ENCODE measurements around the gene TMEM119. TPM values are rescaled to one million over a fixed set of nuclear protein-coding genes. Genes with fewer than 3 reads are reported as not detected.
A peak's percentile ranks its signal among the peaks of the same experiment; 100 is the strongest.

Gene TMEM119
- polyA plus RNA-seq, 4 donors, result 0.67 to 12.3 (median 6.0) TPM

DNA sequence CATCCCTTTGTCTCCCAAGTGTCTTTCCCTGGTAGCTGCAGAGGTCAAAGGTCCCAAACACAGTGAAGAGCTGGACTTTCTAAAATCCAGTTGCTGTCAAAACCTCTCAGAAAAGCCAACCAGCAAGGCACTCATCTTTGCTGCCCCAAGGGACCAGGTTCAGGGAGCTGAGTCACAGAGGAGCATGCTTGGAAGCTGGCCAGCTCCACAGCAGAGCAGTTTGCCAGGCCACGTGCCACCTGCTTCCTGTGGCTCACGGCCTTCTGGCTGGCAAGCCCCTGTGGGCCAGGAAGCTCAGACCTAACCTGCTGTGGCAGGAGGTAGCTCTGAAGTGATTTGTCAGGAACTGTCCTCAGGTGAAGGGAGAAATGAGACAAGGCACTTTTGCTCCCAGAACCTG is 31.9 kb downstream of the TMEM119 start:
- no peaks in the 10 kb centered on the region for H3K27me3 ChIP-seq (ENCODE audit: control insufficient read depth in 3 of 3, insufficient read depth in 3 of 3, low read length in 3 of 3)
- peaks cover 0 to 9% (median 3%) of the 10 kb centered on the region in 3 donors for H3K4me1 ChIP-seq (ENCODE audit: control insufficient read depth in 3 of 3, insufficient read depth in 2 of 3, low read depth in 1 of 3, low read length in 2 of 3)
- no peak overlapping the region for H3K4me3 ChIP-seq (ENCODE audit: low read depth in 1 of 3, low read length in 3 of 3)
- H3K36me3 ChIP-seq (ENCODE audit: control insufficient read depth in 3 of 3, insufficient read depth in 2 of 3, low read depth in 1 of 3, low read length in 3 of 3), result peaks cover 12 to 32% (median 20%) of the 10 kb centered on the region in 3 donors
- H3K27ac ChIP-seq (ENCODE audit: low read depth in 1 of 3, low read length in 2 of 3), result peak overlapping the region in 1 of 3 donors; percentile 64
- H3K9me3 ChIP-seq (ENCODE audit: control insufficient read depth in 2 of 2, insufficient read depth in 1 of 2, low read depth in 1 of 2, low read length in 1 of 2), result no peaks in the 10 kb centered on the region
- WGBS, 3 donors, result 7 to 19% (median 11%) methylated on average over 2 of the region's 2 CpGs
- DNase-seq (peak in 1 of 2 donors; percentile 55), FAIRE-seq (no peak)

DNA sequence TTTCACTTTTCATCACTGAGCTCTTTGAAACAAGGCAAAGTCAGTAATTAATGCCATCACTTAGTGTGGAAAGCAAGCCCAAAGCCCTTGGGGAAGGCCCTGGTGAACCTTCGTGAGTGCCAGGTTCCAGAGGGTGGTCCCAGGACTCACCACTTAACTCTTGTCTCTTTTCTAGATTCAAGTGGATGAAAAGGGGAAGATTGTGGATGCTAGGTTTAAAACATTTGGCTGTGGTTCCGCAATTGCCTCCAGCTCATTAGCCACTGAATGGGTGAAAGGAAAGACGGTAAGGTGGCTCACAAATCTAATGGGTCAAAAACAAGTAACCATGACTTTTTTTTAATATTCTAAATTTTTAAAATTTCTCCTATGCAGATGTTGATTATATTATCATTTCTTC is 32.7 kb downstream of the TMEM119 start:
- no peak overlapping the region for H3K4me3 ChIP-seq (ENCODE audit: low read depth in 1 of 3, low read length in 3 of 3)
- 89 to 92% (median 91%) methylated on average over 3 of the region's 3 CpGs for WGBS, 3 donors

DNA sequence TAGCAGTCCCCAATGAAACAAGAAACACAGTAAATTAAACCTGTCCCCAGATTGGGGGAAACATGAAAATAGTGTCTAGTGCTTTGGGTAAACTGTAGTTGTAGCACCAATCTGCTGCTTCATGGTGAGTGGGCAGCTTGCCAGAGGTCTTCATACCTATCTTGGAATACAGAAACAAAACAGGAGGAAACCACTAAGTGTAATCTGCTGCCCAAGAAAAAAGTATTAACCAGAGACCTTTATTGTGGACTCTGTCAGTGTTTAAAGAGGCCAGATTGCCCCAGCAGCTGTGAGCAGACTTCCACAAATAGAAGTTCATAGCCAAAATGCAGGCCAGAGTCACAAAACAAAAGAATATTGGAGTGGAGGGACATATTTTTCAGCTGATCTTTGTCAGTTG is 33.2 kb downstream of the TMEM119 start:
- H3K9me3 ChIP-seq (ENCODE audit: control insufficient read depth in 2 of 2, insufficient read depth in 1 of 2, low read depth in 1 of 2, low read length in 1 of 2), result no peaks in the 10 kb centered on the region
- H3K4me3 ChIP-seq (ENCODE audit: low read depth in 1 of 3, low read length in 3 of 3), result no peak overlapping the region
- peaks cover 12 to 28% (median 20%) of the 10 kb centered on the region in 3 donors for H3K36me3 ChIP-seq (ENCODE audit: control insufficient read depth in 3 of 3, insufficient read depth in 2 of 3, low read depth in 1 of 3, low read length in 3 of 3)
- no peak for DNase-seq
- H3K4me1 ChIP-seq (ENCODE audit: control insufficient read depth in 3 of 3, insufficient read depth in 2 of 3, low read depth in 1 of 3, low read length in 2 of 3), result peaks cover under 1 to 12% (median 5%) of the 10 kb centered on the region in 3 donors
- H3K27me3 ChIP-seq (ENCODE audit: control insufficient read depth in 3 of 3, insufficient read depth in 3 of 3, low read length in 3 of 3), result no peaks in the 10 kb centered on the region
- H3K27ac ChIP-seq (ENCODE audit: low read depth in 1 of 3, low read length in 2 of 3), result no peak overlapping the region
- no peak for FAIRE-seq

More for the DNA sequence above, 32.7 kb downstream of the TMEM119 start:
- no peak for DNase-seq
- no peaks in the 10 kb centered on the region for H3K27me3 ChIP-seq (ENCODE audit: control insufficient read depth in 3 of 3, insufficient read depth in 3 of 3, low read length in 3 of 3)
- H3K4me1 ChIP-seq (ENCODE audit: control insufficient read depth in 3 of 3, insufficient read depth in 2 of 3, low read depth in 1 of 3, low read length in 2 of 3), result peaks cover 0 to 9% (median 3%) of the 10 kb centered on the region in 3 donors
- peaks cover 12 to 32% (median 20%) of the 10 kb centered on the region in 3 donors for H3K36me3 ChIP-seq (ENCODE audit: control insufficient read depth in 3 of 3, insufficient read depth in 2 of 3, low read depth in 1 of 3, low read length in 3 of 3)
- no peak overlapping the region for H3K27ac ChIP-seq (ENCODE audit: low read depth in 1 of 3, low read length in 2 of 3)
- no peaks in the 10 kb centered on the region for H3K9me3 ChIP-seq (ENCODE audit: control insufficient read depth in 2 of 2, insufficient read depth in 1 of 2, low read depth in 1 of 2, low read length in 1 of 2)
- FAIRE-seq, result no peak

DNA sequence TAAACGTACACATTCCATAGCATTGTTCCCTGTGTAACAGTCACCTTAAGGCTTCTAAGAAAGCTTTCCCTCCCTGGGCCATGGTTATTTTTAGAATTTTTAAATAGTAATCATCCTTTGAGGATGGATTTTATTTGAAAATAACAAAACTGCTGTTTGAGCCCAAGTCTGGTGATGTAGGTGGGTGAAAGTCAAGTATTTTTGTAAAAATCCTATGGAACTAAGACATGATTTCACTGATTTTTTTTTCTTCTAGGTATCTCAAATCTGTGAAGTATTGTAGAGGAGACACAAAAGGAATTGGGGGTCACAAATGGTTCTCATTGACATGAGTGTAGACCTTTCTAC is 34.1 kb downstream of the TMEM119 start:
- DNase-seq (no peak), FAIRE-seq (no peak)
- Histone ChIP-seq H3K27me3 (ENCODE audit: control insufficient read depth in 3 of 3, insufficient read depth in 3 of 3, low read length in 3 of 3) (no peaks in the 10 kb centered on the region), H3K36me3 (ENCODE audit: control insufficient read depth in 3 of 3, insufficient read depth in 2 of 3, low read depth in 1 of 3, low read length in 3 of 3) (peaks cover 12 to 27% (median 20%) of the 10 kb centered on the region in 3 donors), H3K4me1 (ENCODE audit: control insufficient read depth in 3 of 3, insufficient read depth in 2 of 3, low read depth in 1 of 3, low read length in 2 of 3) (peaks cover 6 to 14% (median 9%) of the 10 kb centered on the region in 3 donors), H3K27ac (ENCODE audit: low read depth in 1 of 3, low read length in 2 of 3) (no peak overlapping the region), H3K4me3 (ENCODE audit: low read depth in 1 of 3, low read length in 3 of 3) (peak overlapping the region in 2 of 3 donors; percentile 64 to 99), H3K9me3 (ENCODE audit: control insufficient read depth in 2 of 2, insufficient read depth in 1 of 2, low read depth in 1 of 2, low read length in 1 of 2) (no peaks in the 10 kb centered on the region)
- 0 to 5% (median 2%) methylated on average over 1 of the region's 1 CpG for WGBS, 3 donors

DNA sequence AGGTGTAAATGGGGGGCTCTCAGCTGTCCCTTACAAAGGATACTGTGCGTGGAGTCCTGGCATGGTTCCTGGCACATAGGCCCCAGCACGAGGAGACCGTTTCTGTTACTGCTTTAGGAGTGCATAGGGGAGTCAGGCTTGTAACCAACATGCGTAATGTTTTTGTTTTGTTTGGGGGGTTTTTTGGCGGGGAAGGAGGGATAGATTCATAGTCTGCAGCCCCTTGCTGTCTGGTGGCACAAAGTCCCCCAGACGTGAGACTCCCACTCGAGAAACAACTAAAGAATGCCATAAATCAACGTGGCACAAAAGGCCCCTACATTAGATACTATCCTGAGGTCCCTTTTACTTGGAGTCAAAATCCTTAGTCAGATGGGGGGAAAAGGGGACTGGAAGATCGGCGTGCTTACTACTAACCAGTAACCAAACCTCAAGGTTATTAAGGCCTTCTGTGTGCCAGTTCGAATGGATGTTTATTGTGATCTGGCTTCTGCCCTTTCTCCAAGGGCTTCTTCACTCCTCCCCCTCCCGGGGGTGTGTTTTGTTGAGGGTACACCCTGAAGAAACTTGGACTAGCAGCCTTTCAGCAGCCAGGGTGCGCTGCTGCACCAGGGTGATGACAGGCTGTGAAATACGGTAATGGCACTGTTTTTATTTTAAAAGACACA is 34.6 kb downstream of the TMEM119 start:
- FAIRE-seq (no peak), DNase-seq (peak; percentile 91 to 92)
- H3K9me3 ChIP-seq (ENCODE audit: control insufficient read depth in 2 of 2, insufficient read depth in 1 of 2, low read depth in 1 of 2, low read length in 1 of 2), result no peaks in the 10 kb centered on the region
- H3K27ac ChIP-seq (ENCODE audit: low read depth in 1 of 3, low read length in 2 of 3), result peak overlapping the region; percentile 82 to 93 (median 90)
- peaks cover 12 to 26% (median 20%) of the 10 kb centered on the region in 3 donors for H3K36me3 ChIP-seq (ENCODE audit: control insufficient read depth in 3 of 3, insufficient read depth in 2 of 3, low read depth in 1 of 3, low read length in 3 of 3)
- peak overlapping the region; percentile 64 to 99 (median 75) for H3K4me3 ChIP-seq (ENCODE audit: low read depth in 1 of 3, low read length in 3 of 3)
- H3K27me3 ChIP-seq (ENCODE audit: control insufficient read depth in 3 of 3, insufficient read depth in 3 of 3, low read length in 3 of 3), result no peaks in the 10 kb centered on the region
- WGBS, 3 donors, result 1 to 3% (median 1%) methylated on average over 14 of the region's 14 CpGs
- peaks cover 6 to 16% (median 11%) of the 10 kb centered on the region in 3 donors for H3K4me1 ChIP-seq (ENCODE audit: control insufficient read depth in 3 of 3, insufficient read depth in 2 of 3, low read depth in 1 of 3, low read length in 2 of 3)

DNA sequence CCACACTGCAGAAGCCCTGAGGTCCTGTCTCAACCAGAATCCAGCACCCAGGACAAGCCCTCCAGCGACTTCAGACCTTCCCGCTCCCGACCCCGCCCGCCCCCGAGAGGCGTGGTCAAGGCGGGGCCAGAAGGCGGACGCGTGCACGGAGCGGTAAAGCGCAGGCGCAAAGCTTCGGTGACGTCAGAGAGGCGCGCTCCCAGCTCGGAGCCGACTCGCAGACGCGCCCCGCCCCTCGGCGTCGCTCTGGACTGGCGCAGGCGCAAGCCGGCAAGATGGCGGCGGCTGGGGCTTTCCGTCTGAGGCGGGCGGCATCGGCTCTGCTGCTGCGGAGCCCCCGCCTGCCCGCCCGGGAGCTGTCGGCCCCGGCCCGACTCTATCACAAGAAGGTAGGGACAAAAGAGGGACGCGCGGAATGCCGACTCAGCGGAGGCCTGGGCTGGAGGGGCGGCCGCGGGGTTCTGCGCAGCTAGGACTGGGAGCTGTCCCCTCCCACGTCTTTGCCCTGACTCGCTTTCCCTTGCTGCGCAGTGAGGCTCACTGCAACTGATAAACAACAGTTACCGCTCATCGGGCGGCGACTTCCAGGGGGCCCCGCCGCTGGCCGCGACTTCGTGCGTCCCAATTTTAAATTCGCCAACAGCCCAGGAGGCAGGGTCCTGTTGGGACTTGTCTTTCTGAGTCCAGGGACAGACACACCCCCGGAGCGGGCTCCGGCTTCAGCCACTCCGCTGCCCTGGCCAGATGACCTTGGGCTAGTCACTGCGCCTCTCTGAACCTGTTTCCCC is 35.3 kb downstream of the TMEM119 start, which contains the start of gene ISCU:
Gene ISCU, plus strand, starts transcription at position 249 of the 788 bp plus-strand sequence. Its CDS starts 27 bp downstream, at position 276.
- Histone ChIP-seq H3K9me3 (ENCODE audit: control insufficient read depth in 2 of 2, insufficient read depth in 1 of 2, low read depth in 1 of 2, low read length in 1 of 2) (no peaks in the 10 kb centered on the region), H3K4me1 (ENCODE audit: control insufficient read depth in 3 of 3, insufficient read depth in 2 of 3, low read depth in 1 of 3, low read length in 2 of 3) (peaks cover 6 to 18% (median 12%) of the 10 kb centered on the region in 3 donors), H3K4me3 (ENCODE audit: low read depth in 1 of 3, low read length in 3 of 3) (peak within 1 kb of the TSS; percentile 64 to 99 (median 75)), H3K27me3 (ENCODE audit: control insufficient read depth in 3 of 3, insufficient read depth in 3 of 3, low read length in 3 of 3) (no peaks in the 10 kb centered on the region), H3K36me3 (ENCODE audit: control insufficient read depth in 3 of 3, insufficient read depth in 2 of 3, low read depth in 1 of 3, low read length in 3 of 3) (peaks cover 11 to 33% (median 15%) of the 10 kb centered on the region in 3 donors), H3K27ac (ENCODE audit: low read depth in 1 of 3, low read length in 2 of 3) (peak within 1 kb of the TSS; percentile 82 to 96 (median 90))
- DNase-seq, result peak; percentile 97 to 100
- WGBS, 3 donors, result 0 to 1% (median 1%) methylated on average over 56 to 72 of the region's 72 CpGs
- no peak for FAIRE-seq

DNA sequence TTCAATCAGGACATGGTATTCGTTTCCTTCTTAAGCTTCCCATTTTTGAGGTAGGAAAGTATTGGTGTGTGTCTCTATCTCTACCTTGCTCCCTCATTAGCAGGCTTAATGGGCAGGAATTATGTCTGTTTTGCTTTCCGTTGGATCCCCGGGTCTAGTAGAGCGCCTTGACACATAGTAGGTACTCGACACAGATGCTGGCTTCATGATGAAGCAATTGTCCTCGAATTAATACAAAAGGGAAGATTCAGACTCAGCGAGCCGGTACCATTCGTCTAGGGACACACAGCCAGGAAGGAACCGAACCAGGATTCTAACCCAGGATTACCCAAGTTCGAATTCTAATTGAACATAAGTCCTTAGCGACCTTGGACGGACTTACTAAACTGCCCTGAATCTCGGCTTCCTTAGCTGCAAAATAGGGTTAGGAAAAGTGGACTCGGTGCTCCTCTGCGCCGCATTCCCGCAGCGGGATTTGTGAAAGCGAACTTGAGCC is 36.0 kb downstream of the TMEM119 start:
- WGBS, 3 donors, result 0 to 1% (median 1%) methylated on average over 20 of the region's 20 CpGs
- Histone ChIP-seq H3K9me3 (ENCODE audit: control insufficient read depth in 2 of 2, insufficient read depth in 1 of 2, low read depth in 1 of 2, low read length in 1 of 2) (no peaks in the 10 kb centered on the region), H3K4me3 (ENCODE audit: low read depth in 1 of 3, low read length in 3 of 3) (peak overlapping the region in 2 of 3 donors; percentile 55 to 84), H3K36me3 (ENCODE audit: control insufficient read depth in 3 of 3, insufficient read depth in 2 of 3, low read depth in 1 of 3, low read length in 3 of 3) (peaks cover 8 to 31% (median 10%) of the 10 kb centered on the region in 3 donors), H3K27me3 (ENCODE audit: control insufficient read depth in 3 of 3, insufficient read depth in 3 of 3, low read length in 3 of 3) (no peaks in the 10 kb centered on the region), H3K4me1 (ENCODE audit: control insufficient read depth in 3 of 3, insufficient read depth in 2 of 3, low read depth in 1 of 3, low read length in 2 of 3) (peaks cover 6 to 18% (median 12%) of the 10 kb centered on the region in 3 donors), H3K27ac (ENCODE audit: low read depth in 1 of 3, low read length in 2 of 3) (peak overlapping the region; percentile 24 to 87 (median 78))
- DNase-seq (no peak), FAIRE-seq (no peak)

All from small intestine (tissue), 7 donors.